ENCODE measurements around the gene MARK4.
A peak's percentile ranks its signal among the peaks of the same experiment; 100 is the strongest.
"Not testable (repeated sequence)": the region's sequence is repeated elsewhere in the genome, so short reads cannot be mapped to it uniquely, and the experiment has no call there.

Gene MARK4

DNA sequence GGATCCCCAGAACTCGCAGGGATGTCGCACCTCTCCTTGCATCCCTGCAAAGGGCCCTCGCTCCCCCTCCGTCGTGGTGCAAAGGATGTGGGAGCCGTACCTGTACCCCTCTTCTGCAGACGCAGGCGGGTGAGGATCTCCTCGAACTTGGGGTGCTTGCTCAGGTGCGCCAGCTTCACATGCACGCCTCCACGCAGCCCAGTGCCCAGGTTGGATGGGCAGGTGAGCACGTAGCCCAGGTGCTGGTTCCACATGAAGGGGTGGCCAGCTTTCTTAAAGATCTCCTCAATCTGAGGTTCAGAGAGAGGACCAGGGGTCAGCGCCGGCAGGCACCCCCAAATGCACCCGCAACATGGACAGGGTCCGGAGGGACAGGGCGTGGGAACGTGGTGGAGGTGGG, 56.3 kb downstream of the MARK4 start:
- no peak for DNase-seq

DNA sequence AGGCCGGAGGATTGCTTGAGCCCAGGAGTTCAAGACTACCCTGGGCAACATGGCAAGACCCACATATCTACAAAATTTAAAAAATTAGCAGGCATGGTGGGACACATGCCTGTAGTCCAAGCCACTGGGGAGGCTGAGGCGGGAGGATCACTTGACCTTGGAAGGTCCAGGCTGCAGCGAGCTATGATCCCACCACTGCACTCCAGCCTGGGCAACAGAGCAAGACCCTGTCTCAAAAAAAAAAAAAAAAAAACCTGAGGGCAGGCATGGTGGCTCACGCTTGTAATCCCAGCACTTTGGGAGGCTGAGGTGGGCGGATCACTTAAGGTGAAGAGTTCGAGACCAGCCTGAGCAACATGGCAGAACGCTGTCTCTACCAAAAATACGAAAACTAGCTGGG, 58.3 kb downstream of the MARK4 start:
- DNase-seq: not testable (repeated sequence)

DNA sequence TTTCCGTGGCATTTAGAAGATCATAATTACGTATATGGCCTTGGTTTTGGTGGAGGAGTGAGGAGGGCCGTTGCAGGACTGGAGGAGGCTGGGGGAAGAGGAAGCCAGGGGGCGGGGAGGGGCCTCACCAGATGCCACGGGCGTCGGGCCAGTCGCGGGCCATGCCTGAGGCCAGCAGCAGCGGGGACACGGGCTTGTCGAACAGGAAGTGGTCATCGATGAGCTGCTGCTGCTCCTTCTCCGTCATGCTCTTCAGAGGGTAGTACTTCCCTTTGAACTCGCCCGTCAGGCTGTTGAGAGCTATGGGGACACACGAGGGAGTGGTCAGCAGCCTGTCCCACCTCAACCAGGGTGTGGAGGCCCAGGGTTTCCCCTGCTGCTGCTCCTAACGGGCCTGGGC, 60.5 kb downstream of the MARK4 start:
- no peak for DNase-seq

DNA sequence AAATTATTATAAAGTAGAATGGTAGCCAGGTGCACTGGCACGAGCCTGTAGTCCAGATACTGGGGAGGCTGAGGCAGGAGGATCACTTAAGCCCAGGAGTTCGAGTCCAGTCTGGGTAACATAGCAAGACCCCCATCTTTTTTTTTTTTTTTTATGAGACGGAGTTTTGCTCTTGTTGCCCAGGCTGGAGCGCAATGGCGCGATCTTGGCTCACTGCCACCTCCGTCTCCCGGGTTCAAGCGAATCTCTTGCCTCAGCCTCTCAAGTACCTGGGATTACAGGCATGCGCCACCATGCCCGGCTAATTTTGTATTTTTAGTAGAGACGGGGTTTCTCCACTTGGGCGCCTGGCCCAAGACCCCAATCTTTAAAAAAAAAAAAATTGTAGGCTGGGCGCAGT, 61.2 kb downstream of the MARK4 start:
- not testable (repeated sequence) for DNase-seq

DNA sequence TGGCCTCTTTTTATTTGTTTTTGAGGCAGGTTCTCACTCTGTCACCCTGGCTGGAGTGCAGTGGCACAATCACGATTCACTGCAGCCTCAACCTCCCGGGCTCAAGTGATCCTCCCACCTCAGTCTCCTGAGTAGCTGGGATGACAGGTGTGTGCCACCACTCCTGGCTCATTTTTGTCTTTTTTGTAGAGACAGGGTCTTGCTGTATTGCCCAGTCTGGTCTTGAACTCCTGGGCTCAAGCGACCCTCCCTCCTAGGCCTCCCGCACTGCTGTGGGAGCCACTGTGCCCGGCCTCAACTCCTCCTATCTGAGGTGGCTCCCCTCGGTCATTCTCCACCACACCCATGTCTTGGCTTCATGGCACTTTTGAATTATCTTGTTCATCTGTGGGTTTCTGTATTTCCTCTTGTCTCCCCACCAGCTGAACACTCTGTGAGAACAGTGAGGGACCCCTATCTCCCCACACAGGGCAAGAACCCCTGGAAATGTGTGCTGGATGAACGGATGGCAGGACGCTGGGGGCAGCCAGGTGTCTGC, 63.7 kb downstream of the MARK4 start:
- DNase-seq: no peak

DNA sequence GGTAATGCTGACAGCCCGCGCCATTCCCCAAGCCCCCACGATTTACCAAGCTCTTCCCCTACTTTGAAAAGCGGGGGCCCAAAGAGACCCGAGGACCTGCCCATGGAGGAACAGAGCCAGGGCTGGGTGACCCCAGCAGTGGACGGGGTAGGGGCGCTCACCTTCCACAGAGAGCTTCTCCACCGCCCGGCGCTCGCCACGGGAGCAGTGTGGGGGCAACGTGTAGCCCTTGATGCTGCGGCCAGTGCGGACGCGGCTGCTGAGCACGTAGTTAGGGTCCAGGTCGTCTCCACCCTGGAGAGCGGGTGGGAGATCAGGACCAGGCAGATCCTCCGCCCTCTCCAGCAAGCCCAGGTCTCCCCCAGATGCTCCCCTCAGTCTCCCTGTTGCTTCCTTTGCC, 64.2 kb downstream of the MARK4 start:
- DNase-seq: no peak

DNA sequence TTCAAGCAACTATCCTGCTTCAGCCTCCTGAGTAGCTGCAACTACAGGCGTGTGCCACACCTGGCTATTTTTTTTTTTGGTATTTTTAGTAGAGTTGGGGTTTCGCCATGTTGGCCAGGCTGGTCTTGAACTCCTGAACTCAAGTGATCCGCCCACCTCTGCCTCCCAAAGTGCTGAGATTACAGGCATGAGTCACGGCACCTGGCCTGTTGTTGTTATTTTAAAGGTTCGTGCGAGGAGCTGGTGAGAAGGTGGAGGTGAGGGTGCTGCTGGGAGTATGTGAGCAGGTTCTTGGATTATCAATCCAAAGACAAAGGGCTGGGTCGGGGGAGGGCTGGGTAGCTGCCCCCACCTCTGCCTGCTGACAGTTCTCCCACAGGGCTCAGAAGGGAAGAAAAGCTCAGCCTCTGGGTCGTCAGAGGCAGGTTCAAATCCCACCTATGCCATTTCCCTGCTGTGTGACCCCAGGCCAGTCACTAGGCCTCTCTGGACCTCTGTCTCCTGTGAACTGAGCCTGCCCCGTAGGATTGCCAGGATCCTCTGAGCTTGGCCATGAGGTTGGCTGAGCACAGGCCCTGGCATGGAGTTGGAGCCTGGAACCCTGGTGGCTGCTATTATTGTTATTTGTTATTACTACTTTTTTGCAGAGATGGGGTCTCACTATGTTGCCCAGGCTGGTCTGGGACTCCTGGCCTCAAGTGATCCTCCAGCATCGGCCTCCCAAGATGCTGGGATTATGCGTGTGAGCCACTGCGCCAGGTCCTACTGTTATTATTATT, 70.1 kb downstream of the MARK4 start:
- no peak for DNase-seq

DNA sequence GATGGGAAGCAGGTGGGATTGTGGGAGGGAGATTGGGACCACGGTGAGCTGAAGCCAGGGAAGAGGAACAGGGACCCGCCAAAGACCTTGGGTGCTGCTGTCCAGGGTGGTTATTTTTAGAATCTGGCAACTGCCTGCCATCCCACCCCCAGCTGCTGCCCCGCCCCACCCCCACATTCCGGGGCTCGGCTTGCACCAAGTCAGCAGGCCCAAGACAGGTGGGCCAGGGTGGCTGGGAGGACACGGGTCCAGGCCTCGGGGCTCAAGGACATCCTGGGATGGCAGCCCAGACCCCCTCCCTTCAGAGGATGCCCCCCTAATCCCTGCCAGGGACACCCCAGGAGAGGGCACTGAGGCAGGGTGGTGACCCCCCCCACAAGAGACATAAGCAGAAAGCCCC, 70.8 kb downstream of the MARK4 start:
- DNase-seq: no peak

DNA sequence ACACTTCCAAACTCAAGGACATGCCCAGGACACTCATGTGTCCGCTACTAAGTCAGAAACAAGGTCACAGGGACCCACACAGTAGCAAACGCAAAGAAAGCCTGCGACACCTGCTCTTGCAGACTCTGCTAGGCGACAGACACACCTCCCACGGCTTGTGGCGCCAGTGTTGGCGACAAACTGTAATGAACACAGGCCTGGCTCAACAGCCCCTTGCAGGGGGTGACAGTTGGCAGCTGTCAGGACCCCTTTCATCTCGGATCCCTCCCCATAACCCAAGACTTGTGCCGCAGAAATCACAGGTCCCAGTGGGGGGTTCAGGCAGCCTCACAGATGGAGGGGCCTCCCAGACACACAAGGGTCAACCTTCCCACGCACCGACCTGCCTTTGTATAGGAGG, 71.2 kb downstream of the MARK4 start:
- no peak for DNase-seq

DNA sequence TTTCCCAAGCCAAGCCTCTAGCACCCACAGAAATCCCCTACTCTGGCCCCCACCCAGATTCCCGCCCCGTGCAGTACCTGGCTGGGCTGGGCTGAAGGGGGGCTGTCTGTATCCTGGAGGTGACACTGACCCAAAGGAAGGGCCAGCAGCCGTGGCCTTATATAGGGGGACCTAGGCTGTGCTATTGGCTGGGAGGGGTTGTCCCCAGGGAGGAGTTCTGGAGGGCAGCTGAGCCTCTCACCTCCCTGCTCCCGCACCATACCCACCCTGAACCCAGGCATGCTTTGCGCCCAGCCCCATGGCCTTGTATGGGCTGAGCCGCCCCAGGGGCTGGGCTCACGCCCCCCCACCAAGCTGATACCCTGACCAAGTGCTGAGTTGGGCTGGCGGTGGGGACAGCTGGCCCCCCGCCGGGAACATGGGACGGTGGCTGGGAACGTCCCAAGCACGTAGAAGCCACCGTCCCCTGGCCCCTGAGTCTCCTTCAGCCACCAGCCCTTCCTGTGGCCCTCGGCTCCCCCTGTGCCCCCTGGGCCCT, 71.7 kb downstream of the MARK4 start, which contains the start of gene CKM:
Gene CKM (minus strand): TSS at position 132 of the 538 bp plus-strand sequence. CDS start 3,162 bp downstream, outside the sequence.
- no peak for DNase-seq

DNA sequence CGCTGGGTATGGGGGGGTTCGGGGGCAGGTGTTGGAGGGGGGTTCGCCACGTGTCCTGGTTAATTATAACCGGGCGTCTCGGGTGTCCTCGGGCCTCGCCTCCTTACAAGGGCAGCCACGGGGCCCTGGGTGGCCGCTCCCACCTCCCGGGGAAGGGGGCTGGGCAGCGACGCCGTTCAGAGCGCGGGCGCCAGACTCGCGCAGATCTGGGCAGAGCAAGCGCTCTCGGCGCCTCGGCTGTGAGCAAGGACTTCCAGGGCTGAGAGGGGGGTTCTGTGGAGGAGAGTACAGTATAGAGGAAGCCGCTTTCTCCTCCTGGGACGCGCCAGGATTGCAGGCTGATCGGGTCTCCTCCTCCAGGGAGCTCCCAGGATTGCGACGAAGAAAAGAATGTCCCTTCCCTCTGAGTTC, 72.6 kb downstream of the MARK4 start:
- DNase-seq: no peak

DNA sequence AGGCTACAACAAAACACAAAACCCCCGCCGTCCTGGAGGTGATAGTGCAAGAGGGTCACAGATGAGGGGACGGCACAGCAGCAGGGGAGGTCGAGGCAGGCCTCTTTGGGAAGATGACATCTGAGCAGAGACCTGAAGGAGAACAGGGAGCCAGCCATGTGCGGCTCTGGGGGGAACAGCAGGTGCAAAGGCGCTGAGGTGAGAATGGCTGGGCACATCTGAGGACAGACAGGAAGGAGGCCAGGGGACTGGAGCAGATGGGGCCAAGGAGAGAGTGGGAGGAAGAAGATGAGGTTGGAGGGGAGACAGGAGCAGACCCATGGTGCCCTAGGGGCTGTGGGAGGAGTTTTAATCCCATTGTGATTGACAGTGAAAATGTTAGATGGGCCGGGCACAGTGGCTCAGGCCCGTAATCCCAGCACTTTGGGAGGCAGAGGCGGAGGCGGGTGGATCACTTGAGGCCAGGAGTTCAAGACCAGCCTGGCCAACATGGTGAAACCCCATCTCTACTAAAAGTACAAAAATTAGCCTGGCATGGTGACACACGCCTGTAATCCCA, 73.4 kb downstream of the MARK4 start:
- DNase-seq: no peak

DNA sequence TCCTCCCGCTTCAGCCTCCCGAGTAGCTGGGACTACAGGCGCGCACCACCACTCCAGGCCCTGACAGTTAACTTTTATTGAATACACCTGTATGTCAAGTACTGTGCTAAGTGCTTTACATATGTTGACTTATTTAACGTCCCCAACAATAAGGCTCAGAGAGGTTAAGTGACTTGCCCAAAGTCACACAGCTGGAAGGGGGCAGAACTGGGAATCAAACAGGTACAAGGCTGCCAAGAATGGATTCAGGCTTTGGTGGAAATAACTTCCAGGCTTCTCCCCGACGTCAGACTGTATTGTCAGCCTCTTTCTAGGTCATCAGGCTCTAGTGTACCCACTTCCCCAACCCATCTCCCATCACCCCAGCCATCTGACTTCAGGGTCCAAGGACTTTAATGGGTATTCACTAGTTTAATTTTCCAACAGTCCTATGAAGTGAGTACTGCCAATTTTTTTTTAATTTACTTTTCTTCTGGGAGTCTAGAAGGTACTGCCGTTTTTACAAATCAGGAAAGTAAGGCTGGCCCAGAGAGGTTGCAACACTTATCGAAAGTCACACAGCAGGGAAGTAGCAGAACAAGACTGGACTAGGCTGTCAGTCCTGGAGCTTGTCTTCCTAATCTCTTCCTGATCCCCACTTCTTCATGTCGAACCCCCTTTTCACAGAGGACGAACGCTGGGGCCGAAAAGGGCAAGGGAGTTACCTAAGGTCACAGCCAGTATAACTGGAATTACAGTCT, 76.5 kb downstream of the MARK4 start:
- DNase-seq: no peak

DNA sequence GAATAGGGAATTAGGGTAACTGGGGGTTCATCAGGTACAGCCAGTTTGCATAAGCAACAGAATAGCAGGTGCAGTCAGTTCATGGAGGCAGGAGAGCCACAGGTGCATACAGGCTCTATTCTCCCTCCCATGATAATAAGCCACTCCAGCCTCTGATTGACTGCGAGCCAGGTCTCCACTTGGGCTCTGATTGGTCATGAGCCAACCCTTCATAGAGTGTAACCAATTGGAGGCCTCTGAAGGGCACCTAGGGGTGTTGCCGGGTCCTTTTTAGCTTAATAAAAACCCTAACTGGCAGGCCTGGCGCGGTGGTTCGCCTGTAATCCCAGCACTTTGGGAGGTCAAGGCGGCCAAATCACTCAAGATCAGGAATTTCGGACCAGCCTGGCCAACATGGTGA, 80.3 kb downstream of the MARK4 start:
- peak; percentile 42 for DNase-seq

DNA sequence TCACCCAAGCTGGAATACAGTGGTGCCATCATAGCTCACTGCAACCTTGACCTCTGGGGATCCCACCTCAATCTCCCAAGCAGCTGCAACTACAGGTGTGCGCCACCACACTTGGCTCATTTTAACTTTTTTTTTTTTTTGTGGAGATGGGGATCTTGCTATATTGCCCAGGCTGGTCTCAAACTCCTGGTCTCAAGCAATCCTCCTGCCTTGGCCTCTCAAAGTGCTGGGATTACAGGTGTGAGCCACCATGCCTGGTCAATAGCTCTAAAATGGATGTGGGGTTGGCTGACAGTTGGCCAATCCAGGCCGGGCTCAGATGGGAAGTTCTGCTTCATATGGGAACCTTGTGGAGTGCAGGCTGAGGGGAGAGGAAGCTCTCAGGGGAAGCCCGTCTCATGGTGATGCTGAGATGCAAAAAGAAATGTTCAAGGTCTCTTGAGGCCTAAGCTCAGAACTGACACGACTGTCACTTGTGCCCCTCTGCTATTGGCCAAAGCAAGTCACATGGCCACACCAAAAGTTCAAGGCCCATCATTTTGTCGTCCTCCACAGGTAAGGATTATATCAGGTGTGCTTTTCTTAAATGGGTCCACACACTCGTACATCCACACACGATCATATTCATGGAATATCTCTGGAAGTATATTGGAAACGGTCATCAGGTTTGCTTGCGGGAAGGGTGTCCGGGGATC, 82.7 kb downstream of the MARK4 start:
- no peak for DNase-seq

DNA sequence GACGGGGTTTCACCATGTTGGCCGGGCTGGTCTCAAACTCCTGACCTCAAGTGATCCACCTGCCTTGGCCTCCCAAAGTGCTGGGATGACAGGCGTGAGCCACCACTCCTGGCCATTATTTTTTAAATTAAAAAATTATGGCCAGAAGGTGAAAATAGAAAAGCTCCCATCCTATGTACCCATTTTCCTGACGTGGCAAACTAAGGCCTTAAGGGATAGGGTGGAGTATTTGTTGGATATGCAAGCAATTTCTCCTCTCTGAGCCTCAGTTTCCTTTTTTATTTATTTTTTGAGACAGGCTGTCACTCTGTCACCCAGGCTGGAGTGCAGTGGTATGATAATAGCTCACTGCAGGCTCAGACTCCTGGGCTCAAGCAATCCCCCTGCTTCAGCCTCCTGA, 83.8 kb downstream of the MARK4 start:
- not testable (repeated sequence) for DNase-seq

DNA sequence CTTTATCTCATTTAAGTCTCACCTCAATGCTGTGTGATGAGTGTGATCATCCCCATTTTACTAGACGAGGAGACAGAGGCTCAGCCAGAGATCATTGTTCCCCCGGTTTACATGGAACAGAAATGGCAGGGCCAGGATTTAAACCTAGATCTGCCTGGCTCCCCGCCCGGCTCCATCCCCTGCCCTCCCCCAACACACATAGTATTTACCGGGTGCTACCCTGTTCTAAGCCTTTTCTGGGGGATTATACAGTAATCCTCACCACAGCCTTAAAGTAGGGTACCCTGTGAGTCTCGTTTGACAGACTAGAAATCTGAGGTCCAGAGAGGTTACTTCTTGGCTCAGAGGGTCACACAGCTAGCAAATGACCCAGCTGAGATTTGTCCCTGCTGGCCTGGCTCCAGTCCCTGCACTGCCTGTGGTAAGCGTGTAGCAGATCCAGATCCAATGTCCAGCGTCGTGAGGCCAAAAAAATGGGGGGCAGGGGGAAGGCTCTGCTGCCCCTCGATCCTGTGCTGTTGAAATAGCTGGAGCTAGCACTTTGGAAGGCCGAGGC, 85.7 kb downstream of the MARK4 start:
- DNase-seq: no peak

DNA sequence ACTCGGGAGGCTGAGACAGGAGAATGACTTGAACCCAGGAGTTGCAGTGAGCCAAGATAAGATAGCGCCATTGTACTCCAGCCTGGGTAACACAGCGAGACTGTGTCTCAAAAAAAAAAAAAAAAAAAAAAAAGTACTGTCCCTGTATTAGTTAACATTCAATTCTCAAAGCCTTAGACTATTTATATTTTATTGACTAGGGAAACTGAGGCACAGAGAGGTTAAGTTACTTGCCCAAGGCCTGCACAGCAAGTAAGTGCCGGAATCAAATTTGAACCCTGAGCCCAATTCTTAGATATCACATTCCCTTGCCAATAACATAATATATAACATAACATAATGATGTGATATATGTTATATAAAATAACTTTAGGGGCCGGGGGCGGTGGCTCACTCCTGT, 88.6 kb downstream of the MARK4 start:
- DNase-seq: no peak

DNA sequence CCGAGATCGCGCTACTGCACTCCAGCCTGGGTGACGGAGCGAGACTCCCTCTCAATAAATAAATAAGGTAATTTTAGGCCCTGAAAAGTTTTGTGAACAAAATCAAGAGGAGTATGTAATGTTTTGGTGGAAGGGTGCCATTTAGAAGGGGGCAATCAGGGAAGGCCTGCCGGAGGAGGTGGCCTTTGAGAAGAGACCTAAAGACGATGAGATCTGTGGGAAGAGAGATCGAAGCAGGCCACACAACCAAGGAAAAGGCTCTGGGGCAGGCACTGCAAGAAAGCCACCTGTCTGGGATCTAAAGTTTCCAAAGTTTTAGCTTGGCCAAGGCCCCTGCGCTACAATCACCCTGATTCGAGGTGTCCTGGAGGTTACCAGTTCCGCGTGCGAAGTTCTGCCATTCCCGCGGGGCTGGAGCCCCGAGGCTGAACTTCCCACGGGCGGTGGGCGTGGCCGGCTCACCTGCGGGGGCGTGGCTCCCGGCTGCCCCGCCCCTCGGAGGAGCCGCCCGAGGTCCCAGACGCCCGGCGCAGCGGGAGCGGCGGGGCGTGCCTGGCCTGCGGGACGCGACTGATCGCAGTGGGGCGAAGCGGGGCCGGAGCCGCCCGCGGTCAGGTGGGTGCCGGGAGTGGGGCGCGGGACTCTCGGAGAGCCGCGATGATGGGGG, 89.3 kb downstream of the MARK4 start, which contains the start of gene KLC3:
Gene KLC3 (plus strand): TSS at position 519 of the 667 bp plus-strand sequence. CDS start 4,792 bp downstream, outside the sequence.
- DNase-seq: no peak

DNA sequence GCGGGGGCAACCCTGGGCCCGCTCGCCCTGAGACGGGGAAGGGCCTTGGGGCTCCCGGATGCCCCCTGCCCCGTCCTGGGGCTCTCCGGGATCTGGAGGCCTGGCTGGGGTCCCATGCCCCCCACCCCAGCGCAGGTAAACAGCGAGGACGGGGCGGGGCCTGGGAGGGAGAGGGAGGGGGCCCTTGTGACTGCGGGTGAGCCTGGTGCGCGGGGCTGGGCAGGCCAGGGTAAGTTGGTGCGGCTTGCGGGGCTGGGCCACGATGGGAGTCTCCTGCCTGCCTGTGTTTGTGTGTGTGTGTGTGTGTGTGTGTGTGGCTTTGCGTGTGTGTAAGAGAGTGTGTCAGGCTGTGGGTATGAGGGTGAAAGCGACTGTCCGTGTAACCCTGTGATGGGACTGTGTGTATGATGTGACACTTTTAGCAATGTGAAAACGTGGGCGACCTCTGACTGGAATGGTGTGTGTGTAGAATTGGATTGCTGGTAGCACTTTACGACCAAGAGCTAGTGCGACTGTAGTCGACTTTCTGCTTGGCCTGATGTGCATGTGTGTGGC, 89.9 kb downstream of the MARK4 start:
- no peak for DNase-seq

DNA sequence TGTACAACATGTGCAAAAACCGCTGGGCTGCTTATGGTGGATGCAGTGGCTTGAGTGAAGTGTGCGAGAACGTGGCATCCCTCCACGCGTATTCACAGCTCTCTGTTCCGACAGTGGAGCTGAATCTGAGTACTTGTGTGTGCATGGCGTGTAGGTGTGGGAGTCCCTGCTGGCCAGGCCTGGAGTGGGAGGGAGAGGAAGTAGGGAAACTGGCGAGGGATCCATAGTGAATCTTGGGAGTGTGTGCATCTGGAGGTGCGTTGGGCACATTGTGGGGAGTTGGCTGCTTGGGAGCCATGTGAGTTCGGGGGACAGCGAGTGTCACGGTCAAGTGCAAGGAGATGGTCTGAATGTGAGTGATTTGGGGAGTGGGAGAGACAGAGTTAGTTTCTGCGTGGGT, 91.8 kb downstream of the MARK4 start:
- DNase-seq: no peak
